Measurements from ENCODE around the gene DGKG. TPM values are rescaled to one million over a fixed set of nuclear protein-coding genes. Genes with fewer than 3 reads are reported as not detected.

Gene DGKG
- 7.3 TPM for total RNA-seq

- peak; percentile 66 to 80 for DNase-seq (ENCODE audit: low spot score in 2 of 2)
- no peak for FAIRE-seq
These were observed at the start of gene DGKG for GRCh38 chr3:186361762-186362536. Gene DGKG, minus strand, starts transcription at chr3:186362234. Its CDS starts 41,775 bp downstream, at chr3:186320459.

DNA sequence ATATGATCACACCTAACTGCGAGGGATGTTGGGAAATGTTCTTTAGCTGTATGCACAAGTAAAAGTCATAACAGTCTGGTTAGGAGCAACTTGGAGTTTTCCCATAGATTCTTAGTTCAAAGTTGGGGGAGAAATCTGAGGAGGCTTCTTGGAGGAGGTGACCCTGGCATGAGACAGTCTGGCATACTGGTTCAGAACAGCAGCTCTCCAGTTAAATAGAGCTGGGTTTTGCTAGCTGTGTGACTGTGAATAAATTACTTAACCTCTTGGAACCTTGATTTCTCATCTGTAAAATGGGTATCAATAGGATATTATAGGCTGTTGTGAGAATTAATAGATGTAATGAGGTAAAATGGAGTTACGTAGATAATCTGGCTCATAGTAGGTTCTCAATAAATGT, 49.1 kb upstream of the DGKG start:
- FAIRE-seq (no peak), DNase-seq (ENCODE audit: low spot score in 2 of 2) (no peak)

DNA sequence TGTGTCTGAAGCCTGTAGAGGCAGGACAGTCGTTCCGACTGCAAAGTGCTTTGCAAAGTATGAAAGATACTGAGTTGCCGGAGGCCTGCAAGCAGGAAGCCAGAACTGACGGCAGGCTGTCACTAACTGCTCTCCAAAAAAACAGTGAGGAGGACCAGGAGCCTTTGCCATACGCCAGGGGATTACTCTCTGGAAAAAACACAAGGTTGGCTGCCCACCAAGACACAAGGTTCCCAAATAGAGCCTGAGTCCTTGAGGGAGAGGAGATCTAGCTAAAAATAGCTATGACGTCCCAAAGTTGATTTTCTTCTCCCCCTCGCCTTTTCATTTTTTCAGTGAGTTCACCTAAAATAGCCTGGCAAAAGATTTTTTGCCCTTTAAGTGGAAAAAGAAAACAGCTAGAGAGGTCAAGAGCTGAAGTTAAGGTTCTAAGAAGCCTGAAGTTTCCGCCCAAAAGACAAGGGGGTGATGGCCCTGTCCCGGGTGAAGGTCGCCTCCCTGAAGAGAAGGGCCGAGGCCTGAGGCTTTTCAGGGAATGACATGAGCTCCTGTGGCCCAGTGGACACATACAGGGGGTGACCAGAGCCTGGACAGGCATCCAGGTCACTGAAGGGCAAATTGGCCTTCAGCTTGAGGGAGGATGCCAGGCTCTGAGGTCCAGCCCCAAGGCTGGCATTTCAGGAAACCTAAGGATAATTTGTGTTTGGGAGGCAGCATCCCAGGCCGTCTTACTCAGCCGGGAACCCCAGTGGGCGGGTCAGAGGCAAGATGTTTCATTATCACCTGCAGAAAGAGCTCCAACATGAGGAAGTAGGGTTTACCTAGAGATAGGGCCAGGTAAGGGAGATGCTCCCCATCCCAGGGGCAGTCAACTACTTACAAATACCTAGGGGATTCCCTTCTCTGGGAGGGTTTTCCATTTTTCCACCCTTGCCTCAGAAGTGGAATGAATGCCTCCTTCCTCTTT, 44.9 kb upstream of the DGKG start:
- no peak for FAIRE-seq
- peak in 1 of 2 donors; percentile 41 for DNase-seq (ENCODE audit: low spot score in 2 of 2)

- FAIRE-seq (no peak), DNase-seq (ENCODE audit: low spot score in 2 of 2) (no peak)
These were observed 39.5 kb upstream of the DGKG start for GRCh38 chr3:186401556-186401955.

GRCh38 chr3:186400662-186401061, 38.6 kb upstream of the DGKG start:
- DNase-seq (ENCODE audit: low spot score in 2 of 2): no peak
- no peak for FAIRE-seq

- no peak for FAIRE-seq
- no peak for DNase-seq (ENCODE audit: low spot score in 2 of 2)
These were observed 38.0 kb upstream of the DGKG start for GRCh38 chr3:186400026-186400425.

GRCh38 chr3:186394566-186395217, 32.7 kb upstream of the DGKG start:
- DNase-seq (ENCODE audit: low spot score in 2 of 2) (no peak), FAIRE-seq (no peak)

GRCh38 chr3:186386883-186387560, 25.0 kb upstream of the DGKG start:
- no peak for FAIRE-seq
- DNase-seq (ENCODE audit: low spot score in 2 of 2): no peak

- DNase-seq (ENCODE audit: low spot score in 2 of 2) (no peak), FAIRE-seq (no peak)
These were observed 24.0 kb upstream of the DGKG start for GRCh38 chr3:186385856-186386602.

- FAIRE-seq (no peak), DNase-seq (ENCODE audit: low spot score in 2 of 2) (no peak)
These were observed 21.3 kb upstream of the DGKG start for GRCh38 chr3:186383026-186383993.

DNA sequence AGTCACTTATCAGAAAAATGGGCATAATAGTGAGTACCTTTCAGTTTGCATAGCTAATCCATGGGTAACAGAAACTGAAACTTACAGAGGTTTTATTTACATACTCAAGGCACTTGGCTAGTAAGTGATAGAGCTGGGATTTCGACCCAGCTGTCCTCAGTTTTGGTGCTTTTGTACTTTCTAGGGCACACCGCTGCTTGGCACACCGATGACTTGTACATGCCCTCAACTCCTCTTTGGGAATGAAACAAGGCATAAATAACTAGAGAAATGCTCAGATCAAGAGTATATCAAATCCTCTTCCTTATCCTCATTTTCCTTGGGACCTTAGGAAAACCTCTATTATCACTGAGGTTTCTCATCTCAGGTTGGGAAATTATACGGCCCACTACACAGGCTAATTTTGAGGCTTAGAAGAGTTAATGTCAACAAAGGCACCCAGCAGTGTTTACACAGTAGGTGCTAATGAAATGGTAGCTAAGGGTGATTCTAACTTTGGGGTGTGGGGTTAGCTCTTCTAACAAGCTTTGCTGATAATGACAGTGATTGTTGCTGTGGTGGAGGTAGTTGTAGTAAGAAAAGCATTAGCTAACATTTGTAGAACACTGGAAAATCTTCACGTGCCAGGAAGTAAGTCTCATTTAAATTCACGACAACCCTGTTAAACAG, 20.3 kb upstream of the DGKG start:
- no peak for DNase-seq (ENCODE audit: low spot score in 2 of 2)
- FAIRE-seq: no peak

DNA sequence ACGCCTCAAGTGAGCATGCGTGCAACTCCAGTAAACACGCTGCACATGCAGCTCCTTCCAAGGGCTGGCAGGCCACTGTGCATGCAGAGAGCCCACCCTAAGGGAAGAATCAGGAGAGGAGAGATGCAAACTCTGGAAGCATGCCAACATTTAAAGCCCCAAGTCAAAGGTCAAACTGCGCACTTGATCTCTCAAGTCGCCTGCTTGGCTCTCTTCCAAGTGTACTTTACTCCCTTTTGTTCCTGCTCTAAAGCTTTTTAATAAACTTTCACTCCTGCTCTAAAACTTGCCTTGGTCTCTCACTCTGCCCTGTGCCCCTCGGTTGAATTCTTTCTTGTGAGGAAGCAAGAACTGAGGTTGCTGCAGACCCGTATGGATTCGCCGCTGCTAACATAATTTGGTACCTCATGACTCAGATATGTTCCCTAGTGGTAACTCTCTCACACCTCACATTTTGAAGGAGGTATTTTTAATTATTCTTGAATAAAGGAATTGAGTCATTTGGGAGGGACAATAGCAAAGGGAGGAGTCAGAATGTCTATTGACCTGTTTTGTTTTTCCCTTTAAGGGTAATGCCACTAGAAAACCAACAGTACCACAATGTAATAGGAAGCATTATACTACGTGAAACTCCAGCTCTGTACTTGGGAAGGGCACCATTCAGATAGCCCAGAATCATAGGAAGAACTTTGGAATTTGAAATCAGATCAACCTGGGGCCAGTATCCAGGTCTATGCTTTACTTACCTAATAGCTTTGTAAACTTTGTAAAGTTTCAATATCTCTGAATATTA, 19.6 kb upstream of the DGKG start:
- FAIRE-seq (no peak), DNase-seq (ENCODE audit: low spot score in 2 of 2) (no peak)

GRCh38 chr3:186380622-186381380, 18.8 kb upstream of the DGKG start:
- DNase-seq (ENCODE audit: low spot score in 2 of 2) (no peak), FAIRE-seq (no peak)

DNA sequence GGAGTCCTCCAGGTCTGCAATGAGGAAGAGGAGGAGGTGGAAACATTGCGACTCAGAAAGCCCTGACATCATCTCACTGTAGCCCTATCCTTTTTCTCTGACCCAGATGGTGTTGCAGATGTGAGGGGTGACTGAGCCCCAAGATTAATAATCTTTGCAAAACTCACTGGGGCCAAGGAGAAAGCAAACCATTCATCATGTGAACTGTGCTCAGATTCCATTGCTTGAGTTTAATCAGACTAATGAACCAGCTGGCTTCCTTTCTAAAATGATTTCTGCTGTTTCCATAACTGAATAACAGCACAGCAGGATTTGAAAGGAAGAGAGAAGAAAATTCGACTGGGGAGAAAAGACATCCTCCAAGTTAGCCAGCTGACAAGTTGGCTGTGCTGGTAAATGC, 13.4 kb upstream of the DGKG start:
- DNase-seq (ENCODE audit: low spot score in 2 of 2): no peak
- no peak for FAIRE-seq

- DNase-seq (ENCODE audit: low spot score in 2 of 2) (no peak), FAIRE-seq (no peak)
These were observed 12.3 kb upstream of the DGKG start for GRCh38 chr3:186374376-186374775.

DNA sequence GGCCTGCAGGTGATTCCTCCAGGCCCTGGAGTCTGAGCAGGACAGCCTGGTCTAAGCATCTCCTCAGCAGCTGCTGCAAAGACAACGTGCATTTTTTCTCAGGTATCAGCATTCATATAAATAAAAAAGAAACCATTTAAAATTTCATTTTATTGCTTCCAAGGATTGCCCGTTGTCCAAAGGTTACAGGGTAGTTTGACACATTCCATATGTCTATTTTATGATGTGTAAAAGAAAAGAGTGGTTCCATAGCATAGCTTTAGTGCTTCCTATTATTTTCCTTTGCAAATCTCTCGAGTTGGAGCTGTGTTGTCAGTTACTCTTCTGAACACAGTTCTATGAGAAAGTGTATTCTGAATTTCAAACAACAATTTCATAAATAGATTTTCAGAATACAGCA, 7.2 kb upstream of the DGKG start:
- DNase-seq (ENCODE audit: low spot score in 2 of 2): no peak

More for the DNA sequence above, 7.2 kb upstream of the DGKG start:
- no peak for FAIRE-seq
